HepG2 (cell line): ENCODE measurements around the gene NPVF. TPM values are rescaled to one million over a fixed set of nuclear protein-coding genes. Genes with fewer than 3 reads are reported as not detected.
A peak's percentile ranks its signal among the peaks of the same experiment; 100 is the strongest.

Experiments used
- ATAC-seq: fragments of 200-7000 bp; cut with Tn5 transposase; 3 replicates; pipeline ENCODE4 v1.9.1; 2020; ENCODE audit warnings: mild to moderate bottlenecking, moderate library complexity
- BruUV-seq: library from RNA; stranded (reverse); fragments of 400-500 nt; replicated peaks from 2 replicates; lab custom pipeline; 2021; lab: Mats Ljungman, UMichigan
- CTCF ChIA-PET: fragments of 300-600 bp; formaldehyde crosslinking; extraction: SDS; loops from one replicate; lab custom pipeline; 2021; ENCODE audit warnings: low total read pairs, inconsistent platforms, low intra/inter-chr PET ratio; lab: Yijun Ruan, JAX
- POLR2A ChIA-PET: fragments of 350-600 bp; sonication (Branson Sonifier 250); formaldehyde crosslinking; loops from one replicate; lab custom pipeline; 2020; ENCODE audit warnings: antibody characterized with exemption, inconsistent platforms; lab: Yijun Ruan, JAX
- DNase-seq: peaks from one replicate; pipeline ENCODE4 v3.0.0-alpha.2; 2015; ENCODE audit warnings: low spot score
- FAIRE-seq: peaks from 3 replicates; lab custom pipeline; 2011; peaks lifted over from hg19 to GRCh38; lab: Jason Lieb, UNC
- H2AFZ ChIP-seq: one replicate; pipeline ENCODE4 v1.6.1; 2011; ENCODE audit warnings: low read length, inconsistent platforms
- H3K27ac ChIP-seq: fragments of 300-600 bp; 3 replicates; pipeline ENCODE4 v1.8.0; 2011; ENCODE audit warnings: mixed run types, mild to moderate bottlenecking, mixed read lengths, low read length, inconsistent platforms; ENCODE audit not compliant: insufficient read depth; ENCODE audit errors: extremely low read length
- H3K27me3 ChIP-seq, 2 experiments: fragments of 200-600 bp in 1 of 2; 2 replicates in 1 of 2; 3 replicates in 1 of 2; pipeline versions ENCODE4 v1.6.0 to v1.8.0; 2011; ENCODE audit warnings: low read length in 2 of 2, mild to moderate bottlenecking in 2 of 2, moderate library complexity in 2 of 2, inconsistent platforms in 1 of 2; ENCODE audit not compliant: insufficient read depth in 2 of 2, control insufficient read depth in 1 of 2
- H3K36me3 ChIP-seq, 2 experiments: fragments of 200-600 bp in 1 of 2; replicated peaks in 1 of 2; 2 replicates in 1 of 2; 3 replicates in 1 of 2; pipeline versions ENCODE4 v1.5.1 to v1.8.0; 2011; ENCODE audit warnings: low read length in 2 of 2, inconsistent platforms in 1 of 2; ENCODE audit not compliant: insufficient read depth in 2 of 2, control insufficient read depth in 1 of 2
- H3K4me1 ChIP-seq: 2 replicates; pipeline ENCODE4 v1.5.1; 2012; ENCODE audit warnings: low read length, inconsistent platforms; ENCODE audit not compliant: insufficient read depth
- H3K4me2 ChIP-seq: 2 replicates; pipeline ENCODE4 v1.6.0; 2011; ENCODE audit warnings: low read depth, low read length, inconsistent platforms
- H3K4me3 ChIP-seq, 3 experiments: fragments of 200-600 bp in 1 of 3; sonication (generic), shearing (Covaris generic) in 1 of 3; replicated peaks in 1 of 3; 2 replicates each; pipeline ENCODE4 v1.5.1; 2011 to 2016; ENCODE audit warnings: low read length in 3 of 3, inconsistent platforms in 2 of 3, low read depth in 2 of 3, mild to moderate bottlenecking in 2 of 3, control low read depth in 1 of 3, mixed read lengths in 1 of 3; ENCODE audit not compliant: insufficient read depth in 1 of 3
- H3K79me2 ChIP-seq: one replicate; pipeline ENCODE4 v1.6.1; 2011; ENCODE audit warnings: low read length, inconsistent platforms; ENCODE audit not compliant: insufficient read depth
- H3K9ac ChIP-seq: 2 replicates; pipeline ENCODE4 v1.6.0; 2011; ENCODE audit warnings: mild to moderate bottlenecking, low read depth, low read length, inconsistent platforms; ENCODE audit not compliant: insufficient read depth
- H3K9me3 ChIP-seq: 2 replicates; pipeline ENCODE4 v1.5.1; 2012; ENCODE audit warnings: mild to moderate bottlenecking, low read length
- H4K20me1 ChIP-seq: 2 replicates; pipeline ENCODE4 v1.6.0; 2011; ENCODE audit warnings: inconsistent platforms, mild to moderate bottlenecking, low read length, moderate library complexity; ENCODE audit not compliant: insufficient read depth
- ASH2L ChIP-seq: fragments of 300-600, 200-600 bp; sonication (generic); IDR thresholded peaks from 2 replicates; pipeline ENCODE4 v1.7.0; 2017; ENCODE audit warnings: low read depth, mild to moderate bottlenecking, moderate library complexity, mixed read lengths, low read length; ENCODE audit not compliant: insufficient read length
- ELF3 ChIP-seq: IDR thresholded peaks from 2 replicates; pipeline ENCODE4 v1.6.1; 2016; ENCODE audit warnings: missing genetic modification reagents, missing compliant biosample characterization
- HMGA1 ChIP-seq: sonication (generic); formaldehyde crosslinking; conservative IDR thresholded peaks from 2 replicates; pipeline ENCODE4 v1.4.0; 2020; ENCODE audit warnings: missing genetic modification reagents
- HNRNPH1 ChIP-seq: fragments of 200-400 bp; formaldehyde crosslinking; optimal IDR thresholded peaks from 2 replicates; pipeline ENCODE3; 2017; ENCODE audit warnings: mild to moderate bottlenecking, low read depth, low read length
- MYC ChIP-seq: sonication (generic); formaldehyde crosslinking; IDR thresholded peaks from 2 replicates; pipeline ENCODE4 v1.9.0; 2021; ENCODE audit warnings: missing genetic modification reagents, borderline replicate concordance
- MZF1 ChIP-seq: sonication (generic); formaldehyde crosslinking; IDR thresholded peaks from 2 replicates; pipeline ENCODE4 v1.8.1; 2023; ENCODE audit warnings: mild to moderate bottlenecking, missing genetic modification reagents, borderline replicate concordance
- PPARG ChIP-seq: conservative IDR thresholded peaks from 2 replicates; pipeline ENCODE4 v1.6.1; 2016; ENCODE audit warnings: missing biosample characterization, missing genetic modification reagents
- SOX5 ChIP-seq: IDR thresholded peaks from 2 replicates; pipeline ENCODE4 v1.6.1; 2016; ENCODE audit warnings: borderline replicate concordance
- SRF ChIP-seq: IDR thresholded peaks from 2 replicates; pipeline ENCODE4 v1.6.1; 2011; ENCODE audit warnings: mild to moderate bottlenecking, low read depth, low read length, moderate library complexity
- TOE1 ChIP-seq: sonication (generic); formaldehyde crosslinking; IDR thresholded peaks from 2 replicates; pipeline ENCODE4 v1.4.0; 2020; ENCODE audit warnings: mild to moderate bottlenecking, missing genetic modification reagents
- YEATS4 ChIP-seq: sonication (generic); formaldehyde crosslinking; IDR thresholded peaks from 2 replicates; pipeline ENCODE4 v1.4.0; 2020; ENCODE audit warnings: missing genetic modification reagents, borderline replicate concordance
- ZFY ChIP-seq: sonication (generic); formaldehyde crosslinking; IDR thresholded peaks from 2 replicates; pipeline ENCODE4 v1.4.0; 2020; ENCODE audit warnings: missing genetic modification reagents
- ZNF124 ChIP-seq: sonication (generic); formaldehyde crosslinking; IDR thresholded peaks from 2 replicates; pipeline ENCODE4 v1.4.0; 2020; ENCODE audit warnings: missing genetic modification reagents
- ZNF260 ChIP-seq: sonication (generic); formaldehyde crosslinking; IDR thresholded peaks from 2 replicates; pipeline ENCODE4 v1.4.0; 2020; ENCODE audit warnings: missing genetic modification reagents, low read depth, mild to moderate bottlenecking, borderline replicate concordance
- ZNF263 ChIP-seq: sonication (generic); formaldehyde crosslinking; IDR thresholded peaks from 2 replicates; pipeline ENCODE4 v1.4.0; 2020; ENCODE audit warnings: missing genetic modification reagents
- ZNF768 ChIP-seq: sonication (generic); formaldehyde crosslinking; IDR thresholded peaks from 2 replicates; pipeline ENCODE4 v1.4.0; 2020; ENCODE audit warnings: missing genetic modification reagents
- WGBS: methylation state at CpG from one replicate; pipeline ENCODE4 v1.1.6; 2017; ENCODE audit warnings: low lambda C conversion rate; 5-methylcytosine and 5-hydroxymethylcytosine counted together
- in situ Hi-C: cut with HindIII; loops from 2 replicates; pipeline ENCODE4 v1.10.0; 2017; ENCODE audit warnings: low pct_unique_long_range_greater_than_20kb; ENCODE audit not compliant: extremely low pct_ligation_motif_present
- intact Hi-C: fragments of 100-400 bp; cut with micrococcal nuclease; formaldehyde crosslinking; loops from one replicate; pipeline ENCODE4 v1.10.0; 2022; ENCODE audit not compliant: unreplicated experiment
- polyA plus RNA-seq, 8 experiments: library from polyadenylated mRNA; depleted of rRNA in 3 of 8; stranded (reverse) in 7 of 8; unstranded in 1 of 8; fragments of >200 nt; fragmentation: Illumina TruSeq in 4 of 8; extraction: Trizol in 4 of 8; gene quantifications; 2 replicates each; pipeline versions ENCODE4 v1.2.1 to v1.2.3, GENCODE V29; 2011 to 2016; ENCODE audit warnings: low read depth in 4 of 8, missing spikeins in 1 of 8, mixed read lengths in 1 of 8; ENCODE audit not compliant: insufficient read depth in 1 of 8
- total RNA-seq, 5 experiments: library from RNA; depleted of rRNA; stranded (reverse); fragments of >200 nt; fragmentation: Illumina TruSeq; extraction: Trizol; gene quantifications; 2 replicates each; pipeline ENCODE4 v1.2.3, GENCODE V29; 2016; ENCODE audit warnings: low read depth in 1 of 5
- TF ChIP-seq, protein P1 (sequence below): sonication (generic); formaldehyde crosslinking; IDR thresholded peaks from 2 replicates; pipeline ENCODE4 v1.5.1; 2020; ENCODE audit warnings: mild to moderate bottlenecking, moderate library complexity, missing genetic modification reagents
- TF ChIP-seq, protein P2 (sequence below): sonication (generic); formaldehyde crosslinking; IDR thresholded peaks from 2 replicates; pipeline ENCODE4 v1.4.0; 2020; ENCODE audit warnings: mild to moderate bottlenecking, low read depth, missing genetic modification reagents
- TF ChIP-seq, protein P3 (sequence below): sonication (generic); formaldehyde crosslinking; conservative IDR thresholded peaks from 2 replicates; pipeline ENCODE4 v1.4.0; 2020; ENCODE audit warnings: missing genetic modification reagents

Gene NPVF
- total and polyA plus RNA-seq, 2 of the 13 experiments (the other 11 are each of a cell fraction or from before 2014, with no cell fraction given), result not detected

DNA sequence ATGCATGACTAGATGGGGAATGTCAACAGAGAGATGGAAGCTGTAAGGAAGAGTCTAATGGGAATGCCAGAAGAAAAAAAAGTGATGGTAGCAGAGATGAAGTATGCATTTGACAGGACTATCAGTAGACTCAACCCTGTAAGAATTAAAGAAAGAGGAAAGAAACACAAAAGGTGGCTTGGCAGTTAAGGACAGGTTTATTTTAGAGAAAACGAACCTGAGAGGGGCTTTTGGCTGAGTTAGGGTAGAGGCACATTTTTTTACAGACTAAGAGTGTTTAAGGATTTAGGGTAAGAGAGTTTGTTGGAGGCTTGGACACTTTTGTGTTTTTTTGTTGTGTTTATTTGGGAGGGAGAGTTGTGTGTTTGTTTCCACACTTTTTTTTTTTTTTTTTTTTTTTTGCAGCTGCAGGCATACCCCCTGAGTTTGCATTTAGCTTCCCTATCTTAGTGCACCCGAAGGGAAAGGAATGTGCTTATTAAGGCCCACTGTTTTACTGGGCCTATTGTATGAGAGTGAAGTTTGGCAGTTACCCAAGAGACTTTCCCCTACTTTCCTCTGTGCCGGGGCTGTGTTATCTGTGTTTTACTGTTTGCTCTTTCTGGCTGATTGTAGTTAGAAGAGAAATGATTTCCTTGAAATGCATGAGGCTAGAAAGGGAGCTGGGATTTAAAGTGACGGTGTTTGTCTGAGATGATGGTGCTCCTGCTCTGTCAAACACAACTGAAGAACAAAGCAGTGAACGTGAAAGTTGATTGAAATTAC lies 32.0 kb downstream of the NPVF start:
- Histone ChIP-seq H3K79me2 (no peaks in the 10 kb centered on the region), H3K4me3 (no peak overlapping the region), H3K9ac (no peak overlapping the region), H3K27ac (no peak overlapping the region), H4K20me1 (no peaks in the 10 kb centered on the region), H2AFZ (no peak overlapping the region), H3K27me3 (no peaks in the 10 kb centered on the region), H3K4me2 (peak overlapping the region; percentile 50), H3K36me3 (no peaks in the 10 kb centered on the region), H3K9me3 (0 out of 2 replicates have a peak, but pooled peaks cover 7% of the 10 kb centered on the region), H3K4me1 (peaks cover 38% of the 10 kb centered on the region)
- BruUV-seq, result no TSS peak
- intact Hi-C loops, result no loop called here
- ATAC-seq (peak; percentile 73), DNase-seq (peak; percentile 71), FAIRE-seq (no peak)
- CTCF ChIA-PET, result no interaction called here
- in situ Hi-C loops, result no loop called here
- WGBS, result 0% methylated on average over 5 of the region's 5 CpGs
- POLR2A ChIA-PET, result interaction anchor here (0.9 to 1.0 kb wide), 2 partner anchors 16 to 71 kb away, joined by 3 to 5 read pairs; partner anchors contain the start of gene CYCS
- TF ChIP-seq SRF, result no peak
- TF ChIP-seq MYC, result no peak
- TF ChIP-seq HMGA1 (CRISPR knock-in tag), result no peak
- peak; percentile 33; the same call in 1 of the 2 replicates for TF ChIP-seq ZNF263 (CRISPR knock-in tag)
- TF ChIP-seq, protein P1, sequence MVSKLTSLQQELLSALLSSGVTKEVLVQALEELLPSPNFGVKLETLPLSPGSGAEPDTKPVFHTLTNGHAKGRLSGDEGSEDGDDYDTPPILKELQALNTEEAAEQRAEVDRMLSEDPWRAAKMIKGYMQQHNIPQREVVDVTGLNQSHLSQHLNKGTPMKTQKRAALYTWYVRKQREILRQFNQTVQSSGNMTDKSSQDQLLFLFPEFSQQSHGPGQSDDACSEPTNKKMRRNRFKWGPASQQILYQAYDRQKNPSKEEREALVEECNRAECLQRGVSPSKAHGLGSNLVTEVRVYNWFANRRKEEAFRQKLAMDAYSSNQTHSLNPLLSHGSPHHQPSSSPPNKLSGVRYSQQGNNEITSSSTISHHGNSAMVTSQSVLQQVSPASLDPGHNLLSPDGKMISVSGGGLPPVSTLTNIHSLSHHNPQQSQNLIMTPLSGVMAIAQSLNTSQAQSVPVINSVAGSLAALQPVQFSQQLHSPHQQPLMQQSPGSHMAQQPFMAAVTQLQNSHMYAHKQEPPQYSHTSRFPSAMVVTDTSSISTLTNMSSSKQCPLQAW, result no peak
- TF ChIP-seq ZNF260 (CRISPR knock-in tag), result no peak
- TF ChIP-seq YEATS4 (CRISPR knock-in tag), result no peak
- TF ChIP-seq, protein P2, sequence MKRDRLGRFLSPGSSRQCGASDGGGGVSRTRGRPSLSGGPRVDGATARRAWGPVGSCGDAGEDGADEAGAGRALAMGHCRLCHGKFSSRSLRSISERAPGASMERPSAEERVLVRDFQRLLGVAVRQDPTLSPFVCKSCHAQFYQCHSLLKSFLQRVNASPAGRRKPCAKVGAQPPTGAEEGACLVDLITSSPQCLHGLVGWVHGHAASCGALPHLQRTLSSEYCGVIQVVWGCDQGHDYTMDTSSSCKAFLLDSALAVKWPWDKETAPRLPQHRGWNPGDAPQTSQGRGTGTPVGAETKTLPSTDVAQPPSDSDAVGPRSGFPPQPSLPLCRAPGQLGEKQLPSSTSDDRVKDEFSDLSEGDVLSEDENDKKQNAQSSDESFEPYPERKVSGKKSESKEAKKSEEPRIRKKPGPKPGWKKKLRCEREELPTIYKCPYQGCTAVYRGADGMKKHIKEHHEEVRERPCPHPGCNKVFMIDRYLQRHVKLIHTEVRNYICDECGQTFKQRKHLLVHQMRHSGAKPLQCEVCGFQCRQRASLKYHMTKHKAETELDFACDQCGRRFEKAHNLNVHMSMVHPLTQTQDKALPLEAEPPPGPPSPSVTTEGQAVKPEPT (CRISPR knock-in tag), result no peak
- peak; percentile 81 for TF ChIP-seq PPARG (CRISPR knock-in tag)
- TF ChIP-seq TOE1, result no peak
- no peak for TF ChIP-seq ZNF124 (CRISPR knock-in tag)
- TF ChIP-seq ASH2L, result no peak
- TF ChIP-seq ELF3 (CRISPR knock-in tag), result peak; percentile 59; the same call in 1 of the 2 replicates
- no peak for TF ChIP-seq HNRNPH1
- peak; percentile 30; the same call in 1 of the 2 replicates for TF ChIP-seq SOX5 (CRISPR knock-in tag)
- no peak for TF ChIP-seq ZFY (CRISPR knock-in tag)
- TF ChIP-seq MZF1 (CRISPR knock-in tag), result no peak
- TF ChIP-seq, protein P3, sequence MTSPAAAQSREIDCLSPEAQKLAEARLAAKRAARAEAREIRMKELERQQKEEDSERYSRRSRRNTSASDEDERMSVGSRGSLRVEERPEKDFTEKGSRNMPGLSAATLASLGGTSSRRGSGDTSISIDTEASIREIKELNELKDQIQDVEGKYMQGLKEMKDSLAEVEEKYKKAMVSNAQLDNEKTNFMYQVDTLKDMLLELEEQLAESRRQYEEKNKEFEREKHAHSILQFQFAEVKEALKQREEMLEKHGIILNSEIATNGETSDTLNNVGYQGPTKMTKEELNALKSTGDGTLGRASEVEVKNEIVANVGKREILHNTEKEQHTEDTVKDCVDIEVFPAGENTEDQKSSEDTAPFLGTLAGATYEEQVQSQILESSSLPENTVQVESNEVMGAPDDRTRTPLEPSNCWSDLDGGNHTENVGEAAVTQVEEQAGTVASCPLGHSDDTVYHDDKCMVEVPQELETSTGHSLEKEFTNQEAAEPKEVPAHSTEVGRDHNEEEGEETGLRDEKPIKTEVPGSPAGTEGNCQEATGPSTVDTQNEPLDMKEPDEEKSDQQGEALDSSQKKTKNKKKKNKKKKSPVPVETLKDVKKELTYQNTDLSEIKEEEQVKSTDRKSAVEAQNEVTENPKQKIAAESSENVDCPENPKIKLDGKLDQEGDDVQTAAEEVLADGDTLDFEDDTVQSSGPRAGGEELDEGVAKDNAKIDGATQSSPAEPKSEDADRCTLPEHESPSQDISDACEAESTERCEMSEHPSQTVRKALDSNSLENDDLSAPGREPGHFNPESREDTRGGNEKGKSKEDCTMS (CRISPR knock-in tag), result no peak
- no peak for TF ChIP-seq ZNF768 (CRISPR knock-in tag)
